Upper lobe of left lung (tissue), 6 donors: ENCODE measurements around the gene GNPTG. TPM values are rescaled to one million over a fixed set of nuclear protein-coding genes. Genes with fewer than 3 reads are reported as not detected.

Source experiments
- ATAC-seq, 2 donors: fragments of 200-7000 bp; cut with Tn5 transposase; one replicate each; pipeline ENCODE4 v1.9.1; 2022; ENCODE audit warnings: mild to moderate bottlenecking in 2 of 2, moderate library complexity in 2 of 2; ENCODE audit not compliant: low FRiP score in 2 of 2
- DNase-seq, 2 donors: peaks; one replicate each; pipeline ENCODE4 v3.0.0-alpha.2; 2019 to 2020
- H3K27ac ChIP-seq, 4 donors: fragments of 200-600 bp; sonication (generic); one replicate each; pipeline ENCODE4 v1.5.1; 2016 to 2019
- H3K27me3 ChIP-seq, 4 donors: fragments of 200-600 bp; sonication (generic); one replicate each; pipeline ENCODE4 v1.5.1; 2017 to 2019
- H3K36me3 ChIP-seq, 4 donors: fragments of 200-600 bp; sonication (generic); one replicate each; pipeline ENCODE4 v1.5.1; 2016 to 2019
- H3K4me1 ChIP-seq, 4 donors: fragments of 200-600 bp; sonication (generic); one replicate each; pipeline ENCODE4 v1.5.1; 2018 to 2019
- H3K4me3 ChIP-seq, 4 donors: fragments of 200-600 bp; sonication (generic); one replicate each; pipeline ENCODE4 v1.5.1; 2017 to 2019; ENCODE audit warnings: mild to moderate bottlenecking in 2 of 4, moderate library complexity in 1 of 4
- H3K9me3 ChIP-seq, 4 donors: fragments of 200-600 bp; sonication (generic); one replicate each; pipeline ENCODE4 v1.5.1; 2018 to 2019
- EP300 ChIP-seq, 4 donors: sonication (generic); formaldehyde crosslinking; IDR thresholded peaks; one replicate each; pipeline ENCODE4 v1.5.1; 2017; ENCODE audit warnings: antibody characterized with exemption in 4 of 4, control low read depth in 2 of 4
- POLR2A ChIP-seq, 4 donors: fragments of 450-650 bp; IDR thresholded peaks; one replicate each; pipeline ENCODE4 v1.5.1; 2016 to 2017; ENCODE audit warnings: antibody characterized with exemption in 4 of 4, mild to moderate bottlenecking in 2 of 4
- POLR2AphosphoS5 ChIP-seq, 2 donors: sonication (generic); formaldehyde crosslinking; IDR thresholded peaks; one replicate each; pipeline ENCODE4 v1.5.1; 2017; ENCODE audit warnings: antibody characterized with exemption in 2 of 2
- WGBS, 2 donors: methylation state at CpG; one replicate each; pipeline ENCODE4 v1.1.5; 2017 to 2018; 5-methylcytosine and 5-hydroxymethylcytosine counted together
- total RNA-seq, 6 donors: library from RNA; depleted of rRNA in 4 of 6; stranded (reverse); fragments of >200 nt in 4 of 6; gene quantifications; one replicate each; pipeline versions ENCODE4 v1.1.0 to v1.2.1, GENCODE V29; 2016 to 2021
- TF ChIP-seq, protein P1 (sequence below), 6 experiments: fragments of 450-650 bp in 4 of 6; fragments of 200-600 bp in 2 of 6; sonication (generic) in 2 of 6; IDR thresholded peaks; one replicate each; pipeline ENCODE4 v1.5.1; 2016 to 2019; ENCODE audit warnings: antibody characterized with exemption in 6 of 6
- donor health status: DM: no; HTN: no; CAD: no; lungs with moderate emphysema.
- donor health status: DM: no; HTN: yes; CAD: no; lungs with severe emphysema.

Gene GNPTG
- total RNA-seq, 6 donors from 2014 or later = 32.8 to 106 (median 93.0) TPM

DNA sequence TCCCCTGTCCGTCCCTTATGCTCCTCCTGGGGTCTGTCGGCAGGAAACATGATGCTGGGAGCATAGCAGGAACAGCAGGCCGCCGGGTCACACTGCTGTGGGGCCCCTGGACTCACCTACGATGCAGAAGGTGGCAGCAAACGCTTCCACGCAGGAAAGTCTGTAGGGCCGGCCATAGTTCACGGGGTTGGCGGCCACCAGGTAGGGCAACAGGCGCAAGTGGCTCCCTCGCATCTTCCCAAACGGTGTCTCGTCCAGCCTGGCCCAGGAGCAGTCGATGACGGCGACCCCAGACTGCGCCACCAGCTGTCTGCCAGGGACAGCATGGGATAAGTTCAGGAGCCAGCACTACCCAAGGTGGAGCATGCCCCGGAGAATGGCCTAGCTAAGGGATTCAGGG is 1.0 kb upstream of the GNPTG start:
- Histone ChIP-seq H3K9me3 (no peaks in the 10 kb centered on the region), H3K4me3 (peak overlapping the region in 3 of 4 donors; percentile 96 to 100 (median 100)), H3K27ac (peak overlapping the region in 1 of 4 donors; percentile 93), H3K36me3 (peaks cover 0 to 31% (median 22%) of the 10 kb centered on the region in 4 donors), H3K27me3 (no peaks in the 10 kb centered on the region), H3K4me1 (peaks cover 18 to 47% (median 30%) of the 10 kb centered on the region in 4 donors)
- DNase-seq = peak in 1 of 2 donors; percentile 70
- TF ChIP-seq POLR2A (IDR thresholded peaks at IDR 0.05) = no peak
- no peak for TF ChIP-seq EP300 (IDR thresholded peaks at IDR 0.05)
- no peak for TF ChIP-seq POLR2AphosphoS5 (IDR thresholded peaks at IDR 0.05)
- TF ChIP-seq, protein P1, sequence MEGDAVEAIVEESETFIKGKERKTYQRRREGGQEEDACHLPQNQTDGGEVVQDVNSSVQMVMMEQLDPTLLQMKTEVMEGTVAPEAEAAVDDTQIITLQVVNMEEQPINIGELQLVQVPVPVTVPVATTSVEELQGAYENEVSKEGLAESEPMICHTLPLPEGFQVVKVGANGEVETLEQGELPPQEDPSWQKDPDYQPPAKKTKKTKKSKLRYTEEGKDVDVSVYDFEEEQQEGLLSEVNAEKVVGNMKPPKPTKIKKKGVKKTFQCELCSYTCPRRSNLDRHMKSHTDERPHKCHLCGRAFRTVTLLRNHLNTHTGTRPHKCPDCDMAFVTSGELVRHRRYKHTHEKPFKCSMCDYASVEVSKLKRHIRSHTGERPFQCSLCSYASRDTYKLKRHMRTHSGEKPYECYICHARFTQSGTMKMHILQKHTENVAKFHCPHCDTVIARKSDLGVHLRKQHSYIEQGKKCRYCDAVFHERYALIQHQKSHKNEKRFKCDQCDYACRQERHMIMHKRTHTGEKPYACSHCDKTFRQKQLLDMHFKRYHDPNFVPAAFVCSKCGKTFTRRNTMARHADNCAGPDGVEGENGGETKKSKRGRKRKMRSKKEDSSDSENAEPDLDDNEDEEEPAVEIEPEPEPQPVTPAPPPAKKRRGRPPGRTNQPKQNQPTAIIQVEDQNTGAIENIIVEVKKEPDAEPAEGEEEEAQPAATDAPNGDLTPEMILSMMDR (IDR thresholded peaks at IDR 0.05) = no peak
- ATAC-seq = no peak
- 83 to 88% methylated on average over 1 to 18 of the region's 19 CpGs for WGBS, 2 donors

DNA sequence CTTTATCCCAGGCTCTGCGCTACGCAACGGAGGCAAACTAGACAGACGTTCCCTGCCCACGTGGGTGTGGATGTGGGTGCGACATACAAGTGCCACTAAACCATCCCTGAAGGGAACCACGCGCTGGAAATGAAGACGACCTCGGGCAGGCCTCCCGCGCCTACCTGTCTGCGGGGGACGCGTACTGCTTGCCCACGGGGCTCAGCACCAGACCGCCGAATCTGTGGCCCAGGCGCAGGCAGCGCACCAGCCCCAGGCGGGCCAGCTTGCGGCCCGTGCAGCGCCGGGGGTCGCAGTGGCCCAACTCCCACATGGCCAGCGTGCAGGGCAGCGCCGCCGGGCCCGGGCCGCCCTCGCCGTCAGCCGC is 533 bp upstream of the GNPTG start:
- DNase-seq (no peak), ATAC-seq (no peak)
- Histone ChIP-seq H3K36me3 (peaks cover 0 to 31% (median 22%) of the 10 kb centered on the region in 4 donors), H3K4me3 (peak overlapping the region; percentile 93 to 100 (median 98)), H3K27ac (peak overlapping the region; percentile 71 to 93 (median 78)), H3K4me1 (peaks cover 18 to 50% (median 30%) of the 10 kb centered on the region in 4 donors), H3K27me3 (no peaks in the 10 kb centered on the region), H3K9me3 (no peaks in the 10 kb centered on the region)
- TF ChIP-seq, protein P1 (IDR thresholded peaks at IDR 0.05) = no peak
- no peak for TF ChIP-seq POLR2A (IDR thresholded peaks at IDR 0.05)
- no peak for TF ChIP-seq EP300 (IDR thresholded peaks at IDR 0.05)
- TF ChIP-seq POLR2AphosphoS5 (IDR thresholded peaks at IDR 0.05) = no peak
- 0 to 1% methylated on average over 3 to 24 of the region's 35 CpGs for whole genome bisulfite sequencing, 2 donors

DNA sequence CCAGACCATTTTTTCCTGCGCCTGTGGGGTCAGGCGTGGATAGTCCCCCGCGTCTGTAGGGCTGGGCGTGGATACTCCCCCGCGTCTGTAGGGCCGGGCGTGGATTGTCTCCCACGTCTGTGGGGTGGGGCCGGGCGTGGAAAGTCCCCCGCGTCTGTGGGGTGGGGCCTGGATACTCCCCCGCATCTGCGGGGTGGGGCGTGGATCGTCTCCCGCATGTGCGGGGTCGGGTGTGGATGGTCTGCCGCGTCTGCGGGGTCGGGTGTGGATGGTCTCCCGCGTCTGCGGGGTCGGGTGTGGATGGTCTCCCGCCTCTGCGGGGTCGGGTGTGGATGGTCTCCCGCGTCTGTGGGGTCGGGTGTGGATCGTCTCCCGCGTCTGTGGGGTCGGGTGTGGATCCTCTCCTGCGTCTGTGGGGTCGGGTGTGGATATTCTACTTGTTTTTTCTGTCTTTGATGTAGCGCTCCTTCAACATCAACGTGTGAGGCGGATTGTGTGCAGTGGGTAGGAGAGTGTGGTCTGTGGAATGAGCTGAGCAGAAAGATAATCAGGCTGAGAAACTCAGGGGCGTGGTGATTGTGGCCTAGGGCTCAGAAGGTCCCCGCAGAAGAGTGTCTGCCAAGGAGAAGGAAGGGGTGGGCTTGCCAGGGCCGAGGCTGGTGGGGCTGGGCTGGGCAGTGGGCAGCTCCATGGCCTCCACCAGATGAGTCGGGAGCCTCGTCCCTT is 3.2 kb downstream of the GNPTG start:
- H3K36me3 ChIP-seq = peaks cover 0 to 15% (median 5%) of the 10 kb centered on the region in 4 donors
- H3K4me3 ChIP-seq = no peak overlapping the region
- TF ChIP-seq EP300 (IDR thresholded peaks at IDR 0.05) = no peak
- TF ChIP-seq POLR2AphosphoS5 (IDR thresholded peaks at IDR 0.05) = no peak
- no peak for TF ChIP-seq POLR2A (IDR thresholded peaks at IDR 0.05)
- TF ChIP-seq, protein P1 (IDR thresholded peaks at IDR 0.05) = no peak
- DNase-seq (peak in 1 of 2 donors; percentile 65), ATAC-seq (no peak)
- H3K4me1 ChIP-seq = peaks cover 18 to 54% (median 30%) of the 10 kb centered on the region in 4 donors
- WGBS, 2 donors = 83 to 88% methylated on average over 36 to 49 of the region's 49 CpGs
- no peak overlapping the region for H3K27ac ChIP-seq
- no peaks in the 10 kb centered on the region for H3K27me3 ChIP-seq
- no peaks in the 10 kb centered on the region for H3K9me3 ChIP-seq

DNA sequence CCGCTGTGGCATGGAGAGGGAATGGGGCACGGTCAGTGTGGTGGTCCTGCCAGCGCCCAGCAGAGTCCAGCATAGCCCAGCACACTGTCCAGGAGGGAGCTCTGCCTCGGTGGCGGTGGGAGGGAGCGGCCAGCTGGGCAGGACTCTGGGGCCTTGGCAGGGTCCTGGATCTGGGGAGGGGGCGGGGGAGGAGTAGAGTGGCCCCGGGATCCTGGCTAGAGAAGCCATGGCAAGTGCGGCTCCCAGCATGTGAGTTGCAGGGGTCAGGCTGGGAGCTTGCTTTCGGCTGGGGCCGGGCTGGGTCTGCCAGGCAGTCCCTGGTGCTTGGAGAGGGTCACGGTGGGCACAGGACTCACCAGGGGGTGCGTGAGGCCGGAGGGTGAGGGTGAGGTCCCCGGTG is 3.9 kb downstream of the GNPTG start:
- WGBS, 2 donors = 90 to 91% methylated on average over 12 to 15 of the region's 15 CpGs
- Histone ChIP-seq H3K9me3 (no peaks in the 10 kb centered on the region), H3K36me3 (peaks cover 0 to 15% (median 7%) of the 10 kb centered on the region in 4 donors), H3K27ac (no peak overlapping the region), H3K4me1 (peaks cover 16 to 48% (median 25%) of the 10 kb centered on the region in 4 donors), H3K4me3 (no peak overlapping the region), H3K27me3 (no peaks in the 10 kb centered on the region)
- ATAC-seq (no peak), DNase-seq (peak in 1 of 2 donors; percentile 54)
- TF ChIP-seq POLR2A (IDR thresholded peaks at IDR 0.05) = no peak
- TF ChIP-seq EP300 (IDR thresholded peaks at IDR 0.05) = no peak
- no peak for TF ChIP-seq POLR2AphosphoS5 (IDR thresholded peaks at IDR 0.05)
- TF ChIP-seq, protein P1 (IDR thresholded peaks at IDR 0.05) = no peak
